Common myeloid progenitor, CD34-positive (primary cell): ENCODE measurements around the gene ALLC.

Experiments
- CTCF ChIA-PET: fragments of 350-600 bp; sonication (Branson Sonifier 250); formaldehyde crosslinking; loops from one replicate; lab custom pipeline; 2021; ENCODE audit warnings: antibody characterized with exemption; lab: Charles Lee
- POLR2A ChIA-PET: fragments of 350-600 bp; sonication (Branson Sonifier 250); formaldehyde crosslinking; loops from one replicate; lab custom pipeline; 2021; ENCODE audit warnings: antibody characterized with exemption; lab: Charles Lee
- DNase-seq, 3 donors: peaks; one replicate each; pipeline versions ENCODE4 v3.0.0 to v3.0.0-alpha.2; 2013
- H3K27ac ChIP-seq, 2 experiments: 1 replicate in 1 of 2; 2 replicates in 1 of 2; pipeline ENCODE4 v1.7.0; 2013; ENCODE audit warnings: inconsistent platforms in 2 of 2, low read length in 2 of 2, mild to moderate bottlenecking in 2 of 2, low read depth in 1 of 2, moderate library complexity in 1 of 2; ENCODE audit not compliant: severe bottlenecking in 2 of 2, insufficient read depth in 1 of 2, poor library complexity in 1 of 2
- H3K27me3 ChIP-seq, 5 experiments: replicated peaks in 2 of 5; 1 replicate in 3 of 5; 2 replicates in 2 of 5; pipeline versions ENCODE4 v1.6.1 to v1.7.0; 2013; ENCODE audit warnings: low read length in 4 of 5, mild to moderate bottlenecking in 2 of 5, moderate library complexity in 2 of 5, inconsistent platforms in 1 of 5; ENCODE audit not compliant: insufficient read depth in 5 of 5, control insufficient read depth in 4 of 5
- H3K36me3 ChIP-seq, 4 experiments: 1 replicate in 2 of 4; 2 replicates in 2 of 4; pipeline versions ENCODE4 v1.6.1 to v1.7.0; 2013; ENCODE audit warnings: low read length in 3 of 4, control low read depth in 1 of 4, mild to moderate bottlenecking in 1 of 4; ENCODE audit not compliant: control insufficient read depth in 4 of 4, insufficient read depth in 4 of 4
- H3K4me1 ChIP-seq, 4 experiments: 1 replicate in 3 of 4; 2 replicates in 1 of 4; pipeline versions ENCODE4 v1.6.1 to v1.7.1; 2013; ENCODE audit warnings: low read length in 3 of 4, mild to moderate bottlenecking in 3 of 4, control low read depth in 1 of 4, inconsistent platforms in 1 of 4, moderate library complexity in 1 of 4; ENCODE audit not compliant: control insufficient read depth in 4 of 4, insufficient read depth in 4 of 4; ENCODE audit errors: control extremely low read depth in 1 of 4
- H3K4me3 ChIP-seq, 7 experiments: 1 replicate in 4 of 7; 2 replicates in 3 of 7; pipeline versions ENCODE4 v1.5.1 to v1.7.0; 2013; ENCODE audit warnings: mild to moderate bottlenecking in 7 of 7, low read length in 6 of 7, moderate library complexity in 6 of 7, inconsistent platforms in 2 of 7, low read depth in 2 of 7, control low read depth in 1 of 7; ENCODE audit not compliant: insufficient read depth in 4 of 7, control insufficient read depth in 1 of 7; ENCODE audit errors: extremely low read depth in 1 of 7
- H3K9me3 ChIP-seq, 5 experiments: 1 replicate in 4 of 5; 2 replicates in 1 of 5; pipeline versions ENCODE4 v1.6.1 to v1.7.1; 2013; ENCODE audit warnings: low read length in 4 of 5, mild to moderate bottlenecking in 2 of 5, inconsistent platforms in 1 of 5, low read depth in 1 of 5, moderate library complexity in 1 of 5; ENCODE audit not compliant: control insufficient read depth in 4 of 5, insufficient read depth in 2 of 5; ENCODE audit errors: control extremely low read depth in 1 of 5
- WGBS: methylation state at CpG from one replicate; pipeline ENCODE4 v1.1.5; 2013; ENCODE audit not compliant: insufficient coverage; 5-methylcytosine and 5-hydroxymethylcytosine counted together

The ALLC gene

GRCh38 chr2:3706892-3707291, 48.9 kb downstream of the ALLC start:
- WGBS, result 100% methylated on average over 2 of the region's 5 CpGs
- DNase-seq, result no peak
- Histone ChIP-seq H3K36me3 (no peaks in the 10 kb centered on the region), H3K4me1 (peaks cover 0 to 3% (median 3%) of the 10 kb centered on the region in 4 experiments), H3K27me3 (peaks cover 3 to 60% (median 15%) of the 10 kb centered on the region in 5 experiments), H3K4me3 (no peak overlapping the region), H3K9me3 (peaks cover 0 to 10% (median 7%) of the 10 kb centered on the region in 5 experiments), H3K27ac (no peak overlapping the region)
- ChIA-PET CTCF (no interaction called here), POLR2A (no interaction called here)

- POLR2A ChIA-PET, result no interaction called here
- 97% methylated on average over 3 of the region's 4 CpGs for whole genome bisulfite sequencing
- Histone ChIP-seq H3K36me3 (no peaks in the 10 kb centered on the region), H3K27ac (no peak overlapping the region), H3K4me3 (no peak overlapping the region), H3K27me3 (peaks cover 3 to 44% (median 8%) of the 10 kb centered on the region in 5 experiments), H3K4me1 (peaks cover 0 to 3% (median 2%) of the 10 kb centered on the region in 4 experiments), H3K9me3 (peaks cover 0 to 3% (median 0%) of the 10 kb centered on the region in 5 experiments)
- CTCF ChIA-PET, result no interaction called here
- no peak for DNase-seq
Measured at GRCh38 chr2:3708576-3708975, 50.6 kb downstream of the ALLC start.

- CTCF ChIA-PET, result no interaction called here
- DNase-seq, result no peak
- Histone ChIP-seq H3K4me1 (no peaks in the 10 kb centered on the region), H3K27ac (no peak overlapping the region), H3K36me3 (no peaks in the 10 kb centered on the region), H3K27me3 (peaks cover 3 to 38% (median 7%) of the 10 kb centered on the region in 5 experiments), H3K9me3 (peaks cover 0 to 3% (median 0%) of the 10 kb centered on the region in 5 experiments), H3K4me3 (no peak overlapping the region)
- POLR2A ChIA-PET, result no interaction called here
- WGBS, result 87% methylated on average over 5 of the region's 6 CpGs
Measured at GRCh38 chr2:3709225-3709624, 51.2 kb downstream of the ALLC start.

- peaks cover 0 to 3% (median 0%) of the 10 kb centered on the region in 5 experiments for H3K9me3 ChIP-seq
- H3K36me3 ChIP-seq, result no peaks in the 10 kb centered on the region
- H3K27ac ChIP-seq, result no peak overlapping the region
- POLR2A ChIA-PET, result no interaction called here
- WGBS, result 100% methylated on average over 1 of the region's 3 CpGs
- H3K4me1 ChIP-seq, result no peaks in the 10 kb centered on the region
- CTCF ChIA-PET, result interaction anchor here (1.0 kb wide), 1 partner anchor 9 kb away, joined by 4 read pairs; no protein-coding TSS in a partner anchor
- no peak overlapping the region for H3K4me3 ChIP-seq
- DNase-seq, result no peak
- peaks cover 0 to 17% (median 2%) of the 10 kb centered on the region in 5 experiments for H3K27me3 ChIP-seq
Measured at GRCh38 chr2:3712424-3712823, 54.4 kb downstream of the ALLC start.

GRCh38 chr2:3712831-3713503, 55.0 kb downstream of the ALLC start:
- ChIA-PET POLR2A (no interaction called here), CTCF (interaction anchor here (1.3 kb wide), 1 partner anchor 20 kb away, joined by 3 read pairs; no protein-coding TSS in a partner anchor)
- Histone ChIP-seq H3K9me3 (peaks cover 0 to 3% (median 0%) of the 10 kb centered on the region in 5 experiments), H3K27ac (no peak overlapping the region), H3K4me3 (no peak overlapping the region), H3K27me3 (peaks cover 0 to 13% (median 2%) of the 10 kb centered on the region in 5 experiments), H3K36me3 (no peaks in the 10 kb centered on the region), H3K4me1 (no peaks in the 10 kb centered on the region)
- DNase-seq, result no peak
- WGBS, result 94% methylated on average over 8 of the region's 10 CpGs

- H3K36me3 ChIP-seq, result no peaks in the 10 kb centered on the region
- no peaks in the 10 kb centered on the region for H3K4me1 ChIP-seq
- peaks cover 0 to 15% (median 1%) of the 10 kb centered on the region in 5 experiments for H3K27me3 ChIP-seq
- WGBS, result 87% methylated on average over 8 of the region's 8 CpGs
- POLR2A ChIA-PET, result interaction anchor here (0.6 kb wide), 1 partner anchor 1645 kb away, joined by 6 read pairs; no protein-coding TSS in a partner anchor
- no peak for DNase-seq
- no peak overlapping the region for H3K4me3 ChIP-seq
- H3K9me3 ChIP-seq, result peaks cover 0 to 5% (median 0%) of the 10 kb centered on the region in 5 experiments
- H3K27ac ChIP-seq, result no peak overlapping the region
- CTCF ChIA-PET, result no interaction called here
Measured at GRCh38 chr2:3718679-3719078, 60.7 kb downstream of the ALLC start.

GRCh38 chr2:3725002-3725401, 67.0 kb downstream of the ALLC start:
- ChIA-PET POLR2A (no interaction called here), CTCF (interaction anchor here (1.4 to 1.7 kb wide), 2 partner anchors 56 to 101 kb away, joined by 3 to 7 read pairs; no protein-coding TSS in a partner anchor)
- Histone ChIP-seq H3K4me1 (peaks cover 0 to 10% (median 4%) of the 10 kb centered on the region in 4 experiments), H3K9me3 (peaks cover 0 to 5% (median 0%) of the 10 kb centered on the region in 5 experiments), H3K4me3 (no peak overlapping the region), H3K36me3 (no peaks in the 10 kb centered on the region), H3K27me3 (peaks cover 0 to 21% (median 1%) of the 10 kb centered on the region in 5 experiments), H3K27ac (no peak overlapping the region)
- DNase-seq, result no peak
- WGBS, result 98% methylated on average over 9 of the region's 11 CpGs
